Activated naive CD4-positive, alpha-beta T cell treated with anti-CD3 and anti-CD28 coated beads, Interleukin-2, amount 10 ng/mL, durations not matched to agents 7 days and 5 days (primary cell): ENCODE data around the gene ARMH2.
A peak's percentile ranks its signal among the peaks of the same experiment; 100 is the strongest.

Source experiments
- CTCF ChIA-PET: fragments of 350-600 bp; sonication (Branson Sonifier 250); formaldehyde crosslinking; loops from one replicate; lab custom pipeline; 2021; ENCODE audit warnings: antibody characterized with exemption; lab: Charles Lee
- DNase-seq: peaks from one replicate; pipeline ENCODE4 v3.0.0-alpha.2; 2020
- H3K27ac Mint-ChIP-seq: one replicate; pipeline ENCODE4 v1.8.0; 2021; ENCODE audit warnings: mild to moderate bottlenecking, moderate library complexity, mixed read lengths
- H3K27me3 Mint-ChIP-seq: one replicate; pipeline ENCODE4 v1.8.0; 2021; ENCODE audit warnings: mild to moderate bottlenecking, mixed read lengths
- H3K36me3 Mint-ChIP-seq: one replicate; pipeline ENCODE4 v1.8.0; 2021; ENCODE audit warnings: mixed read lengths
- H3K4me1 Mint-ChIP-seq: one replicate; pipeline ENCODE4 v1.8.0; 2021; ENCODE audit warnings: mixed read lengths
- H3K4me3 Mint-ChIP-seq: one replicate; pipeline ENCODE4 v1.8.0; 2021; ENCODE audit warnings: mild to moderate bottlenecking, moderate library complexity, mixed read lengths
- H3K9me3 Mint-ChIP-seq: one replicate; pipeline ENCODE4 v1.8.0; 2021; ENCODE audit warnings: mixed read lengths

Gene ARMH2

DNA sequence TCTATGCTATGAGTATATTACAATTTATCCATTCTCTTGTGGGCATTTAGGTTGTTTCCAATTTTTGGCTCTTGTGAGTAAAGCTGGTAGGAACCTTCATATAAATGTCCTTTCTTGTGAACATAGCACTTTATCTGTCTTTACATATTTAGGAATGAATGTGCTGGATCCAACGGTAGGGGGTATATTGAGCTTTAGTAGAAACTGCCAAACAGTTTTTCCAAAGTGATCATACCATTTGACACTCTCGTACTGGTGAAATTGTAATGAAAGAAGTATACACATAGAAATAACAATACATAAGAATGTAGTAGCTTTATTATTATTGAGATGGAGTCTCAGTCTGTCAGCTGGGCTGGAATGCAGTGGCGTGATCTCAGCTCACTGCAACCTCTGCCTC lies 30.9 kb upstream of the ARMH2 start:
- peak overlapping the region; percentile 67 for H3K27ac Mint-ChIP-seq
- no peaks in the 10 kb centered on the region for H3K9me3 Mint-ChIP-seq
- H3K36me3 Mint-ChIP-seq: peaks cover 78% of the 10 kb centered on the region
- DNase-seq: no peak
- CTCF ChIA-PET: interaction anchor here (1.6 kb wide), 1 partner anchor 197 kb away, joined by 4 read pairs; no protein-coding TSS in a partner anchor
- peaks cover 14% of the 10 kb centered on the region for H3K4me1 Mint-ChIP-seq
- no peaks in the 10 kb centered on the region for H3K27me3 Mint-ChIP-seq
- no peak overlapping the region for H3K4me3 Mint-ChIP-seq

DNA sequence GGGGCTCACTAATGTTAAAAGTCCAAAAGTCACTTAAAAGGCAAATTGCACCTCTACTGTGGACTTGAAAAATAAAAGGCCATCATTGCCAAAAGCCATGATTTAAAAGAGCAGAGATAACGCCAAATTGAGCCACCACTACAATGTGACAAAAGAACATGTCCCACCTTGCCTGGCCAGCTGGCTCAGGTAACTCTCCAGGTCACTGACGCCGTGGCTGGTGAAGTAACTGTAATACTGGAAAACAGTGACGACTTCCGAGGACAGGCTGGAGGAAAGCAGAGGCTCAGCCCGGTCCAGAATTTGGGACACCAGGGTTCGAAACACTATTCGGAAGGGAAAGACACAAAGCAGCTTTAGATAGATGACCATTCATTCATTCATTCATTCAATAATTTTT lies 29.3 kb upstream of the ARMH2 start:
- Mint-ChIP-seq H3K4me3 (no peak overlapping the region), H3K4me1 (peaks cover 6% of the 10 kb centered on the region), H3K36me3 (peaks cover 77% of the 10 kb centered on the region), H3K9me3 (no peaks in the 10 kb centered on the region), H3K27ac (peak overlapping the region; percentile 82), H3K27me3 (no peaks in the 10 kb centered on the region)
- CTCF ChIA-PET: no interaction called here
- no peak for DNase-seq

DNA sequence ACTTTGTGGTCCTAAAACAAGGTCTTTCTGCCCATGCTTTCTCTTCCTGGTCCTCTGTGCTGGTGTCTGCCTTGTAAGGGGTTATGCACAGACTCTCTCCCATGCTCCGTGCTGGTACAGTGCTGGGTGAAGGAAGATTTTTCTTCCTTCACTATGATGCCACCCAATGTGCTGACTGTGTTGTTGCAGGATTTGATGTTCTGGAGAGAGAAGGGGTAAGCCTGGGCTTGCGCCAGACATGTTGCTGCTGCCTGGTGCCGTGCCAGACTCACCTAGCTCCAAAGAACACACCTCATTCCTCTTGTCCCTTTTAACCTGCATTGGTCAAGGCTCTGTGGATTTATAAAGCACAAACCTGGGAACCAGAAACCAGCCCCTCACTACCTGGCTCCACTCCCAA lies 28.4 kb upstream of the ARMH2 start:
- CTCF ChIA-PET: no interaction called here
- Mint-ChIP-seq H3K27me3 (no peaks in the 10 kb centered on the region), H3K9me3 (no peaks in the 10 kb centered on the region), H3K36me3 (peaks cover 71% of the 10 kb centered on the region), H3K27ac (peak overlapping the region; percentile 62), H3K4me1 (peaks cover 6% of the 10 kb centered on the region), H3K4me3 (no peak overlapping the region)
- no peak for DNase-seq

DNA sequence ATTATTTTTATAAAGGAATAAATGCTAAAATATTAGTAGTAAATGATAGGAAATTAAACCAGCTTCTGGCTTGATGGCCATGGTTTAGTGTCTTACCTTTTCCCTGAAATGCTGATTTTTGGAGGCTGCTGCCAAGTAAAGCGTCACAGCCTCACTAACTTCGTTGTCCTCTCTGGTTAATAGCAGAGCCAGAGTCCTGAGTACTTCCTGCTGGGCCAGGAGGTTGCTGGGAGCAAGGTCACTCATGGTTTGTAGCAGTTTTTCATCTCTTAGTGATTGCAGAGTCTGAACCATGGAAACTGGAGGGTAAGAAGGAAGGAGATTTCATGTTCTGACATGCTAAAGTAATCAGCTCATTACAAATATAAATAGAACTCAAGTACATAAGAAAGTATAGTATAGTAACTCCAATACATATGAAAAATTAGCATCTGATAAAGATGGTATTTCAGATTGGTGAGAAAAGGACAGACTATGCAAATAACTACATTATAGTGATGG lies 26.5 kb upstream of the ARMH2 start:
- Mint-ChIP-seq H3K27me3 (no peaks in the 10 kb centered on the region), H3K27ac (peak overlapping the region; percentile 31), H3K4me1 (peaks cover 6% of the 10 kb centered on the region), H3K36me3 (peaks cover 67% of the 10 kb centered on the region), H3K4me3 (no peak overlapping the region), H3K9me3 (no peaks in the 10 kb centered on the region)
- no peak for DNase-seq
- CTCF ChIA-PET: no interaction called here

DNA sequence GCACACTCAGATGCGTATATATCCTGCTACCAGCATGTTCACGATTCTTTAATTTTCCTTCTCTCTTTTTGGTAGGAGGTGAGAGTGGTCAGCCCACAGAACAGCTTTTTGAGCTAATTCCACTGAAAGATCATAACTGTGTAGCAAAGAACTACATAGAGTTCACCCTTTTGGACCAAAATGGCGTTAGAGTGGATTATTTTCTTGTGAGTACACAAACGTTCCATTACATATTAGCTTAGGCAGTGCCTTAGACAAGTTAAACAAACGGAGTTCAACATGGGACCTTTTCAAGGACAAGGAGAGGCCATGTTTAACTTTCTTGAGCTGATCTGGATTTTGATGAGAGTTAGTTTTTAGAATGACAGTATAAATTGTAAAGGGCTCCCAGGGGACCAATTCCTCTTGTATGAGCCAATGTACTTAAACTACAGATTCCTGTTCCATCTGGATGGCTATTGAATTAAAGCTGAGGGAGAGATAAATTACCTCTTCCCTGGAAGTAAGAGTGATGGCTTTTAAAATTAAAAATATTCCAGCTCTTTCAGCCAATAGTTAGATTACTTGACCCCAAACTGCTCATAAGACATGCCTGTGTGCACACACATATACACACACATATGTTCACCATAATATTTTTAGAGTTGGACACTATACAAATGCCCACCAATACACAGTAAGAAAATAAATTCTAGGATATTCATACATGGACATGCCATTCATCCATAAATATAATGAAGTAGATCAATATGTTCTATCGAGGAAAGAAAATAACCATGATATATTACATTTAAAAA lies 25.6 kb upstream of the ARMH2 start:
- Mint-ChIP-seq H3K4me1 (peaks cover 6% of the 10 kb centered on the region), H3K9me3 (no peaks in the 10 kb centered on the region), H3K27ac (no peak overlapping the region), H3K4me3 (no peak overlapping the region), H3K36me3 (peaks cover 63% of the 10 kb centered on the region), H3K27me3 (no peaks in the 10 kb centered on the region)
- CTCF ChIA-PET: no interaction called here
- DNase-seq: no peak

DNA sequence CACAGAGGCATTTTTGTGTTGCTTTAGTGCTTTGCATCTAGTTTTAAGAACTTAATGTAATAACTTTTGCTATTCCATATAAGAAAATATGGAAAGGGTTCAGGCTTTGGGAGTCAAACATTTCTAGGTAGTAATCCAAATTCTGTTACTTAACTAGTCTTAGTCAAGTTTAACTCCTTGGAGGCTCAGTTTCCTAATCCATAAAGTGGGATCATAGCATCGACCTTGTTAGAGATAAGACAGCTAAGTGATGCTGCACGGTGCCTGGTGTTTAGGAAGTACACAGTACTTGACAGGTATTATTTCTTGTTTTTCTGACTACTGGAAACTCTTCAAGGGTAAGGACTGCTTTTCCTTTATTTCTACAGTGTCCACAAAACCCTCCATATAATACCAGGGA lies 24.5 kb upstream of the ARMH2 start:
- Mint-ChIP-seq H3K27me3 (no peaks in the 10 kb centered on the region), H3K4me3 (no peak overlapping the region), H3K27ac (no peak overlapping the region), H3K4me1 (peaks cover 5% of the 10 kb centered on the region), H3K9me3 (no peaks in the 10 kb centered on the region), H3K36me3 (peaks cover 66% of the 10 kb centered on the region)
- no peak for DNase-seq
- CTCF ChIA-PET: no interaction called here

DNA sequence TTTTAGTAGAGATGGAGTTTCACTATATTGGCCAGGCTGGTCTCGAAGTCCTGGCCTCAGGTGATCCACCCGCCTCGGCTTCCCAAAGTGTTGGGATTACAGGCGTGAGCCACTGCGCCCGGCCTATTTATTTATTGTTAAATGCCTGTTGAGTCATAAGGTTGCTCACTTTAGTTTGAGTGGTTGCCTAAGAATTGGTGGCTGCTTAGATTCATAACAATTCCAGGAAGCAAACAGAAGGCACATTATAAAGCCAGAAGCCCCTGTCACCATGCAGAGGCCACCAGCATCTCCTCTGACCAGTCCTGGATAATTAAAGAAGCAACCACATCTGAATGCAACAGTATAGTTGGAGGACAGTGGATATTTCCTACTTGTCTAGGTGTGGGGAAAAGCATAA lies 24.0 kb upstream of the ARMH2 start:
- peaks cover 5% of the 10 kb centered on the region for H3K4me1 Mint-ChIP-seq
- H3K27me3 Mint-ChIP-seq: no peaks in the 10 kb centered on the region
- H3K4me3 Mint-ChIP-seq: no peak overlapping the region
- CTCF ChIA-PET: no interaction called here
- DNase-seq: no peak
- H3K27ac Mint-ChIP-seq: no peak overlapping the region
- H3K9me3 Mint-ChIP-seq: no peaks in the 10 kb centered on the region
- peaks cover 65% of the 10 kb centered on the region for H3K36me3 Mint-ChIP-seq

DNA sequence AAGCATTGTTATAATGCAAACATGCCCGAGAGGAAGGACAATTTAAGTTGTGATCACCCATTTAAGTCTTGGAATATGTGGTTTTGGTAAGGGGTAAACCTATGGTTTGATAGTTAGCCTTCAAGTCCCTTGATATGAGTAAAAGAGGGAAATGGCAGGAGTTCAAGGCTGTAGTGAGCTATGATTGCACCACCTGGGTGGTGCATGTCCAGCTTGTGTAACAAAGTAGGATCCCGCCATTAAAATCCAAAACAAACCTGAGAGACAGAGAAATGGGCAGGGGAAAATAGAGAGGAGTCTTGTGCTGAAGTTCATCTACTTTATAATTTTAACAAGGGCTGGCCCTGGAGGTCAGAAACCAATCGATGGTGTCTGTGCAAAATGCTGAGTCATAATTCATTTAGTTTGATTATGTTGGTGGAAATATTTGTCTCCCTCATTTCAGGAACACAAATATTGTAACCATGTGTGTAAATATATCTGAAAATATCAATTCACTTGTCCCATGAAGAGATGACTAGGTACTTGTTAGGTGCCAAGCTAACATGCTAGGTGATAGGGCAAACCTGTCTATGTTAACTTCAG lies 23.2 kb upstream of the ARMH2 start:
- H3K9me3 Mint-ChIP-seq: no peaks in the 10 kb centered on the region
- H3K4me3 Mint-ChIP-seq: no peak overlapping the region
- H3K4me1 Mint-ChIP-seq: peaks cover 5% of the 10 kb centered on the region
- DNase-seq: no peak
- no peaks in the 10 kb centered on the region for H3K27me3 Mint-ChIP-seq
- H3K36me3 Mint-ChIP-seq: peaks cover 60% of the 10 kb centered on the region
- CTCF ChIA-PET: no interaction called here
- peak overlapping the region; percentile 33 for H3K27ac Mint-ChIP-seq

DNA sequence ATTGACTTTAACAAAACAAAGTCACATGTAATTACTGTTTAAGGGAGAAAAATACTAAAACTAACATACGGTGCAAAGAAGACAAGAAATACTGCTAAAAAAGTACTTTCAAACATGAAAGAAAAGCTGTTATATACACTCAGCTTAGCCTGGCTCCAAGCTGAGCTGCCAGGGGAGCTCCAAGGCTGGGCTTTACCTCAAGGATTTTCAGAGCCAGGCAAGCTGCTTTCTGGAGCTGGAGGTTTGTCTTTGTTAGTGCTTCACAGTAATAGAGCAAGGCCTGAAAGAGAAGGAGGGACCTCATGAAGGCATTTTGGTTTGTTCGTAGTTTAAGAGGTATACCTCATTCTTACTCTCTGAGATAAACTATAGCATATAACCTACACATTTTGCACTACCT lies 19.6 kb upstream of the ARMH2 start:
- H3K4me3 Mint-ChIP-seq: no peak overlapping the region
- peaks cover 2% of the 10 kb centered on the region for H3K4me1 Mint-ChIP-seq
- H3K27ac Mint-ChIP-seq: peak overlapping the region; percentile 64
- CTCF ChIA-PET: no interaction called here
- no peaks in the 10 kb centered on the region for H3K27me3 Mint-ChIP-seq
- peaks cover 35% of the 10 kb centered on the region for H3K36me3 Mint-ChIP-seq
- no peak for DNase-seq
- no peaks in the 10 kb centered on the region for H3K9me3 Mint-ChIP-seq

DNA sequence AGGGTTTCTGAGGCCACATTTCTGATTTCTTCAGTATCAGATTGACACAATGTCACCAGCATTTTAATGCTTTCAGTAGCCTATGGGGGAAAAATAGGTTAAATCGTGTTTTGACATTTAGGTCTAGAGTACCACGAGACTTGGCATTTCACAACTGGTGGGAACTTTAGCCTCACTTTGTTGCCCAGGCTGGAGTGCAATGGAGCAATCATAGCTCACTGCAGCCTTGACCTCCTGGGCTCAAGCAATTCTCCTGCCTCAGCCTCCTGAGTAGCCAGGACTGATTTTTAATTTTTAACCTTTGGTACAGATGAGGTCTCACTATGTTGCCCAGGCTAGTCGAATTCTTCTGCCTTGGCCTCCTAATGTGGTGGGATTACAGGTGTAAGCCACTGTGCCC lies 11.0 kb upstream of the ARMH2 start:
- H3K27ac Mint-ChIP-seq: peak overlapping the region; percentile 64
- DNase-seq: no peak
- no peak overlapping the region for H3K4me3 Mint-ChIP-seq
- no peaks in the 10 kb centered on the region for H3K4me1 Mint-ChIP-seq
- no peaks in the 10 kb centered on the region for H3K9me3 Mint-ChIP-seq
- peaks cover 49% of the 10 kb centered on the region for H3K36me3 Mint-ChIP-seq
- no peaks in the 10 kb centered on the region for H3K27me3 Mint-ChIP-seq
- CTCF ChIA-PET: no interaction called here

DNA sequence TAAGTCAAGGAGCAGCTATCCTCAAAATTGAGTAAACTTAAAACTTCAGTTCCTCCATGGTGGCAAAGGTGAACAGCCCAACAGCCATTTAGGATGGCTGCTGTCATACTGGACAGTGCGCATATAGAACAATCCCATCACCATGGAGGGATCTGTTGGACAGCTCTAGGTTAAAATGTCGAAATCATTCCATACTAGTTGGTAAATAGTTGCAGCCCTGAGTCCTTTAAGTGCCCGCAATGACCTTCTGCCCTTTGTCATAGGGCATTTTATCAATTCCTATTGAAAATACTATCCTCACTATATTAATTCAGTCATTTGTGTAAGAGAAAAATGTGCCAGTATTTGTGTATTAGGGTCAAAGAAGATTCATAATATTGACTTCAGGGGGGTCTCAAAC lies 8.9 kb upstream of the ARMH2 start:
- no peak for DNase-seq
- H3K27me3 Mint-ChIP-seq: no peaks in the 10 kb centered on the region
- no peak overlapping the region for H3K27ac Mint-ChIP-seq
- no peaks in the 10 kb centered on the region for H3K4me1 Mint-ChIP-seq
- peaks cover 63% of the 10 kb centered on the region for H3K36me3 Mint-ChIP-seq
- H3K9me3 Mint-ChIP-seq: no peaks in the 10 kb centered on the region
- CTCF ChIA-PET: no interaction called here
- no peak overlapping the region for H3K4me3 Mint-ChIP-seq

DNA sequence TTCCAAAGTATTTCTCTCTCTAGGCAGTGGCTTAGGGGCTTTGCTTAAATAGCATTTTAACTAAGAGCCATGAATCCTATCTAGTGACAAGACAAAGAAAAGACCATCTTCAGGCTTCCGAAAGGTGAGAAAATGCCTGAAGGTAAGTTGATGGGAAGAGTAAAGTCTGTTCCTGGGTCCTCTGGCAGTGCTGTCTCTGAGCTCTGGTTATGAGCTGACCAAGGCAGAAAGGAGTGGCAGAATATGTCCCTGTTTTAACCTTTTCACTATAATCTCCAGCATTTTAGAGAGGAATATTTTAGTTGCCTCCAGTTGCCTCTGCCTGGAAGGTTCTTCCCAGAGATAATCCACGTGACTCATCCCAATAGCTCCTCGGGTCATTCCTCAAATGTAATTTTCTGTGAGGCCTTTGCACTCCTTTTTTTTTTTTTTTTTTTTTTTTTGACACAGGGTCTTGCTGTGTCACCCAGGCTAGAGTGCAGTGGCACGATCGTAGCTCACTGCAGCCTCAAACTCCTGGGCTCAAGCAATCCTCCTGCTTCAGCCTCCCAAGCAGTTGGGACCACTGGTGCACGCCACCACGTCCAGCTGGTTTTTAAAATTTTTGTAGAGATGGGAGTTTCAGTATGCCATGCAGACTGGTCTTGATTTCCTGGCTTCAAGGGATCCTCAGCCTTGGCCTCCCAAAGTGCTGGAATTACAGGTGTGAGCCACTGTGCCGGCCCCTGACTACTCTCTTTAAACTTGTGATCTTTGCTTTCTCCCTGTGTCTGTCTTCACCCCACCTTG lies 3.7 kb upstream of the ARMH2 start:
- Mint-ChIP-seq H3K27ac (peak overlapping the region; percentile 35), H3K4me3 (no peak overlapping the region), H3K4me1 (peaks cover 15% of the 10 kb centered on the region), H3K36me3 (peaks cover 61% of the 10 kb centered on the region), H3K9me3 (no peaks in the 10 kb centered on the region), H3K27me3 (no peaks in the 10 kb centered on the region)
- CTCF ChIA-PET: interaction anchor here (0.6 kb wide), 1 partner anchor 215 kb away, joined by 3 read pairs; no protein-coding TSS in a partner anchor
- DNase-seq: no peak

DNA sequence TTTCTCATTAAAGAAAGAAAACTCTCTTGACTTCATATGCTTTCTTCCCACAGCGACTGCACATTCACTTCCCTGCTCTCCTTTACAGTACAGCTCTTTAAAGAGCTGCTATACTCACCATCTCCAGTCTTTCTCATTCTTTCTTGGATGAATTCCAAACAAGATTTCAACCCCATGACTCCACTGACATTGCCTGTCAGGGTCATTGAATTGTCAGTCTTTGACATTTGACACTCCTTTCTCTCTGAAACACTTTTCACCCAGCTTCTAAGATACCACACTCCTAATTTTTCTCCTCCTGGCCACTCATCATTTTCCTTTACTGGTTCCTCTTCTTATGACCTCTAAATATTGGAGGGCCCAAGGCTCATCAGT lies 811 bp upstream of the ARMH2 start:
- peak overlapping the region; percentile 63 for H3K27ac Mint-ChIP-seq
- H3K36me3 Mint-ChIP-seq: peaks cover 41% of the 10 kb centered on the region
- peaks cover 15% of the 10 kb centered on the region for H3K4me1 Mint-ChIP-seq
- H3K9me3 Mint-ChIP-seq: no peaks in the 10 kb centered on the region
- no peak for DNase-seq
- no peaks in the 10 kb centered on the region for H3K27me3 Mint-ChIP-seq
- H3K4me3 Mint-ChIP-seq: no peak overlapping the region
- CTCF ChIA-PET: interaction anchor here (1.2 to 1.9 kb wide), 2 partner anchors 218 to 271 kb away, joined by 3 to 5 read pairs; no protein-coding TSS in a partner anchor

DNA sequence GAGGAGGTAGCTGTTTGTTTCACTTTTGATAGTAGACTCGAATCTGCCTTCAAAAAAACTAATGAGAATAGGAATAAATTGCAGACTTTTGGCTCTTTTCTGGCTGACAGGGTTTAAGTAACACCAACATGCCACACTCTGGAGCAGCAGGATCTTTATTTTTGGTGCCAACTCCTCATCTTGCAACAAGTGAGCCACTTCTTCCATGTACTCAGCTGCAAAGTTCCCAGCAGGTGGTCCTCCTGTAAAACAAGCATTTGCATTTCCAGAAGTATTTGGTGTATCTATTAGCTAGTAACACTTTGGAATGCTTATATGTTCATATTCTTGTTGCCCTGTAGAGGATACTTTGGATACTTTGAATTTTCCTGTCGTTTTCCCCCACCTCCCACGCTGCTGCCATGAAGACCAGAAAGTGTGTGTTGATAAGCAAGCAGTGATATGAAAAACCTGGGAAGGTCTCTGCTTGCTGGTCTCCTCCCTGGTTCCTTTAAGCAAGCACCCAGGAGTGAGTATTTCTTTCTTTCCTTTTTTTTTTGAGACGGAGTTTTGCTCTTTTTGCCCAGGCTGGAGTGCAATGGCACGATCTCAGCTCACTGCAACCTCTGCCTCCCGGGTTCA lies 1.0 kb downstream of the ARMH2 start:
- CTCF ChIA-PET: interaction anchor here (0.6 to 1.9 kb wide), 5 partner anchors 14 to 273 kb away, joined by 3 to 9 read pairs (median 3); no protein-coding TSS in a partner anchor
- Mint-ChIP-seq H3K27me3 (no peaks in the 10 kb centered on the region), H3K9me3 (no peaks in the 10 kb centered on the region), H3K4me3 (no peak overlapping the region), H3K4me1 (peaks cover 15% of the 10 kb centered on the region), H3K27ac (no peak overlapping the region), H3K36me3 (peaks cover 28% of the 10 kb centered on the region)
- DNase-seq: no peak
